Right hindlimb (tissue), 1 donor: Measurements from ENCODE around the gene ELMOD1.
"Not testable (repeated sequence)": the region's sequence is repeated elsewhere in the genome, so short reads cannot be mapped to it uniquely, and the experiment has no call there.

ENCODE experiments used
- DNase-seq: peaks from one replicate; pipeline ENCODE4 v3.0.0-alpha.2; 2018

Gene ELMOD1

GRCh38 chr11:107590460-107591377 is at the start of gene ELMOD1:
TSS of gene ELMOD1 (plus strand) at chr11:107591147. CDS start at chr11:107618190, 27,043 bp downstream.
- DNase-seq, result peak; percentile 73

- DNase-seq, result no peak
Measured at GRCh38 chr11:107545101-107545514, 45.8 kb upstream of the ELMOD1 start.

DNA sequence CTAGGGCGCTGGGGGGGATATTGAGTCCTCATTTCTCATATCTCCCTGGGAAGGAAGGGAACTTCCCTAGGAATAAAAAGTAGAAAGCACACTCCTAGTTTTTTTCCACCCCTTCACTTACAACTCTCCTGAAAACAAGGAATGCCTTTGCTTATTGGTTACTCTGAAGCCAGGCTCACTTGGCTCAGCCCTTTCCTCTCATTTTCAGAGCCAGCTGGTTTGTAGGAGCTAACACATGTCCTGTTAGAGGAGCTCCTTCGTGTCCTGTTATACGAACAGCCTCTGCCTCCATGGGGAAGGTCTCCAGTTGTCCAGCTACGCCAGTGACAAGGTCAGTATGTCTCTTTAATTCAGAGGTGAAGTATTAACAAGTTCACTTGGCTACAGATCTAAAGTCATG is 43.0 kb upstream of the ELMOD1 start:
- DNase-seq, result peak; percentile 37

GRCh38 chr11:107549253-107549953 is 41.5 kb upstream of the ELMOD1 start:
- DNase-seq, result no peak

- no peak for DNase-seq
Measured at GRCh38 chr11:107549954-107550285, 41.0 kb upstream of the ELMOD1 start.

- DNase-seq, result no peak
Measured at GRCh38 chr11:107550304-107550703, 40.6 kb upstream of the ELMOD1 start.

DNA sequence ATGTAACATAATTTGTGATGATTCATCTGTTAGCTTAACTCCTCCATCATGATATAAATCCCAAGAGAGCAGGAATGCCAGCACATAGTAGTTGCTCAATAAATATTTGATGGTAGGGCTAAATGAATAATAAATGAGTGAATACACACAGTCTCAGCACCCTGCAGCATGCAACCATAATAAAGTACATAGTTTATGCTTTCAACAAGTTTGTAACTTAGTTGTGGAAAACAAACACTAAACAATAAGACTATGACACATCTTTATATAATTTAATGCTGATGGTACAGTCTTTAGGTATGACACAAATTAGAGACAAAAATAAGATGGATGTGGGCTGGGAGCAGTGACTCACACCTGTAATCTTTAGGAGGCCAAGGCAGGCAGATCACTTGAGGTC is 29.3 kb upstream of the ELMOD1 start:
- DNase-seq, result no peak

DNA sequence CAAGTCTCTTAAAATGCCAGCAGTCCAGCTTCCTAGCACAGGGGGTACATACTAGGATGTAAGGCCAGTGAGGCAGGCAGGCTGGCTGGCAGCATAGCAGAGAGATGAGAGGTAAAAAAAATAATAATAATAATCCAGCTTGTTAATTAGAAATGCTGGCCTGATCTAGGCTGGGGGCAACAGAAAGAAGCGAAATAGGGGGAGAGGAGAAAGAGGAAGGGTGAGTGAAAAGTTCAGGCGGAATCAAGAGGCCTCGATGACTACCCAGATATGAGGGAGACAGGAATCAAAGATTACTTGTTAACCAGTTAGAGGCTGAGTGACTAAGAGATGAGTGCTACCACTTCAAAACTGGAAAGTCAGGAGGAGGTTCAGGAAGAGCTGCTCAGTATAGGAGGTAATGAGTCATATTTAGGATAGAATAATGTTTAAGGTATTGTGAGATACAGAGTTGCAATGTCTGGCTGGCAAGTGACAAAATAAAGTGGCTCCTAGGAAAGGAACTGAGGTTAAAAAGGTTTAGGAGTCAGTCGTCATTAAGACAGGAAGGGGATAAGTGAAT is 28.2 kb upstream of the ELMOD1 start:
- DNase-seq, result no peak

- DNase-seq, result peak; percentile 53
Measured at GRCh38 chr11:107563702-107564101, 27.2 kb upstream of the ELMOD1 start.

GRCh38 chr11:107564877-107565218 is 26.1 kb upstream of the ELMOD1 start:
- no peak for DNase-seq

DNA sequence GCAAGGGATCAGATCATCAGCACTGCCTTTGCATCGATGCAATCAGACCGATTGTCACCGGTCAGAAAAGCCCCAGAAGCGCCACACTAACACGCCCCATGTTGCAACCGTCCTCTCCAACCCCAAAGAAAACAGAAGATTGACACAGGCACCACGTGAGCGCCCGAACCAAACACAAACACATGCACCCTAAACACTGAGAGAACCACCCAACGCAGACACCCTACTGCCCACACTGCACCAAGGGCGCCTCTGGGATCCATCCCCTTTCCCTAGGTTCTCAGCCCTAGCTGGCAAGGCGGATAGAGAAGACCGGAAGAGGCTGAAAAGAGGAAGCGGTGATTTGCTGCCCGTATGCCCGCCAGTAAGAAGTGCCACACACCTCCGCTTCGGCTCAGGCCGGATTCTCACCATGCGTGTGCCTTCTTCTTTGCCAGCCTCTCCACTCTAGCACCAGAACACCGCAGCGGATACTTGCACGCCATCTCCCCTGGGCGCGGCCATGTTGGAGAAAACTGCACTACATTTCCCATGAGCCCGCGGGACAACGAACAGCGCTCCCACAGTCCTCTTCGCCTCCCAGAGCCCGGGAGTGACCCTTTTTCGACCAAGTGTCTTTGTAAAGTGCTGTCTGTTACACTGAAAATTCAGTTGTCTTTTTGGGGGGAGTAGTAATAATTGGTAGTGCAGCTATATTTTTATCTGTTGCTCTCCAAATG is 25.6 kb upstream of the ELMOD1 start, which contains the start of gene ALKBH8:
Gene ALKBH8 (minus strand): TSS at position 517 of the 719 bp plus-strand sequence. CDS start 4,842 bp downstream, outside the sequence.
- DNase-seq, result peak; percentile 86

GRCh38 chr11:107565955-107566501 is 24.9 kb upstream of the ELMOD1 start:
- DNase-seq, result not testable (repeated sequence)

DNA sequence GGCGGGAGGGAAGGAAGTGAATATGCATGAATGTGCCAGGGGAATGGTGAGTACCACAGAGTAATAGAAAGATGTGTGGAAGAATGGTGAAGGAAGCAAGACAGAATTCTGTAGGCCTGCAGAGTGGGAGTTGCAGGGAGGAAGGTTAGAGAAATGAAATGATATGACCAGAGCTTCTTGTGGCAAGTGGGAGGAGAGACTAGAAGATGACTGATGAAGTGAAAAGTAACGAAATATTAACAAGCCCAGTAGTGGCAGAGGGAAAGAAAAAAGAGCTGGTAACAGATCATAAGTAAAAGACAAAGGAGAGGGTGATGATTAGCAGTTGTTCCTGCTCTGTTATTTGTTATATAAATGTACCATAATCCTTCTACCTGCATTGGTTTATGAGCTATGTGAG is 24.4 kb upstream of the ELMOD1 start:
- no peak for DNase-seq

DNA sequence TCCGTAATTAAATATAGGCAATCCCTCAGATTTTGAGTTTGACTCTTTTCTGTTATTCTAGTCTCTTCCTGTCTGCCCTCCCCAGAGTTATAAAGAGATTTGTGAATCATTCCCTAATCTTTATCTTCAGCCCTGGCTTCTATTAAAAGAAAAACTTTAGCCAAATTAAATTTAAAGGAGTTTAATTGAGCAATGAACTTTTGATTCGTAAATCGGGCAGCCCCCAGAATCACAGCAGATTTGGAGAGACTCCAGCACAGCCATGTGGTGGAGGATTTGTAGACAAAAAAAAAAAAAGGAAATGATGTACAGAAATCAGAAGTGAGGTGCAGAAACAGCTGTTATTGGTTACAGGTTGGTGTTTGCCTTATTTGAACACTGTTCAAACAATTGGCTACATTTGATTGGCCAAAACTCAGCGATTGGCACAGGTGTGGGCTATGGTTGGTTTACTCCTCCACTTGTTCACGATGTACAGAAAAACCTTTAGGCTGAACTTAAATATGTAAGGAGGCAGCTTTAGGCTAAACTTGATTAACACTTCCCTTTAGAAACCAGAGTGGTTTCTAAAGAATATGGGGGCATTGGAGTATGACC is 23.1 kb upstream of the ELMOD1 start:
- no peak for DNase-seq

DNA sequence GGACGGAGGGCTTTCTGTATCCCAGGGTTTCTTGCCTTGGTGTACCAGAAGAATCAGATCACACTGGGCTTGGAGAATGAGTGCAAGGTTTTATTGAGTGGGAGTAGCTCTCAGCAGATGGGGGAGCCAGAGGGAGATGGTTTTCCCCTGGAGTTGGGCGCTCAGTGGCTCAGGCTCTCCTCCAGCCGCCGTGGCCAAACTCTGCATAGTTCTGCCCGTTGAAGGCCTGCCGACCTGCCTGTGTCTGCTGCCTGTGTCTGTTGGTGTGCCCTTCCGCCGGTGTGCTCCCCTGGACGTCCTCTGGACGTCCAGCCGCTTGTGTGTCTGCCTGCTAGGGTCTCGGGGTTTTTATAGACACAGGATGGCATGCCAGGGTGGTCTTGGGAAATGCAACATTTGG is 20.9 kb upstream of the ELMOD1 start:
- DNase-seq, result no peak

GRCh38 chr11:107573438-107573837 is 17.5 kb upstream of the ELMOD1 start:
- no peak for DNase-seq

DNA sequence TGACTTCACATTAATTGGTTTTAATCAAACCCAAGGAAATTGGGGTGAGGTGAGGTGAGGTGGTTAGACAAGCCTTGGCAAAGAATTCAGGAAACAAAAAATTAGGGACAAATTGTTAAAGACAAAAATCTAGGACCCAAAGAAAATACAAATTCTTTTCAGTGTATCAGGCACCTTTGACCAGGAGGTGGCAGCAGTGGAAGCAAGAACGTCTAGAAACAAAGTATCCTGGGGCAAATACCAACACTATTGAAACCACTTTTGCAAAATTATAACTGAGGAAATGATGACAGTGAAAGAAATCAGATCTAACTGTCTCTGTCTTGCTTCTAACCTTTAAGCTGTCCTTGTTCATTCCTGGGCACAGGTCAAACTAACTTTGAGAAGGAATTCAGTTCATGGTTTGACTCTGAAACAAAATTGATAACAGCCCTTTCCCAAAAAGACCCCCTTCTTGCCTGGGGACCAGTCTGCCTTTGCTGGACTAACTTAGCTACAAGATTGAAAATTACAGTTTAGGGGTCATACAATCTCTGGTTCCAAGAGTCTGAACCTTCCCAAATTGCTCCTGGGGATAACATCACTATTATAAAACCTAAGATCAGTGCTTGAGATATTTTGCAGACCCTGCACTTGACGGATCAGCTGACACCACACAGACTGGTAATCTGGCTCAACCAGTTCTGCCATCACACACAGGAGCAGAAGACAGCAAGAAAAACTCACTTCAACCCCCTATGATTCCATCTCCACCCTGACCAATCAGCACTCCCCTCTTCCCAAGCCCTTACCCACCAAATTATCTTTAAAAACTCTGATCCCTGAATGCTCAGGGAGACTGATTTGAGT is 14.2 kb upstream of the ELMOD1 start:
- peak; percentile 46 for DNase-seq

- DNase-seq, result no peak
Measured at GRCh38 chr11:107577346-107577711, 13.6 kb upstream of the ELMOD1 start.

DNA sequence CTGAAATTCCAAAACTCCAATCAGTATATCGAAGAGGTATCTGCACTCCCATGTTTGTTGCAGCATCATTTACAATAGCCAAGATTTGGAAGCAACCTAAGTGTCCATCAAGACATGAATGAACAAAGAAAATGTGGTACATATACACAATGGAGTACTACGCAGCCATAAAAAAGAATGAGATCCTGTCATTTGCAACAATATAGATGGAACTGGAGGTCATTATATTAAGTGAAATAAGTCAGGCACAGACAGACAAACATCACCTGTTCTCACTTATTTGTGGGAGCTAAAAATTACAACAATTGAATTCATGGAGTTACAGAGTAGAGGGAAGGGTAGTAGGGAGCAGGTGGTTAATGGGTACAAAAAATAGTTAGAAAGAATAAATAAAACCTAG is 11.8 kb upstream of the ELMOD1 start:
- DNase-seq, result not testable (repeated sequence)

DNA sequence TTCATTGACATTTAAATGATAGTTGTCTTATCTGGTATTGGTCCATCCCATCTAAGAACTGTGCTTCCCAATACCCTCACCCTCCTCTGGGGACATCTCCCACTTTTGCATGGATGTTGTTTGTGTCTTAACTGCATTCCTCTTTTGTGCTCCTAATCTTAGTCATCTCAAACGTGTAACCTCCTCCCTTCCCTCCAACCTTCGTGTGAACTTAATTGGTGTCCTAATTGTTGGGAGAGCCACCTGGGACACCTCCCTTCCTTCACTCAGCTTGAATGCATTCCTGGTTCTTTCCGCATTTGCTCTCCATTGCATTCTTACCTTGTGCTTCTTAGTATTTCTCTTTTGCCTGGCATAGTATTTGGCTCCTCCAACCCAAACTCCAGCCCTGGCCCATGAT is 9.8 kb upstream of the ELMOD1 start:
- DNase-seq, result no peak

- DNase-seq, result no peak
Measured at GRCh38 chr11:107583629-107584195, 7.2 kb upstream of the ELMOD1 start.
